Measurements from ENCODE around the gene PLTP.
A peak's percentile ranks its signal among the peaks of the same experiment; 100 is the strongest.

DNA sequence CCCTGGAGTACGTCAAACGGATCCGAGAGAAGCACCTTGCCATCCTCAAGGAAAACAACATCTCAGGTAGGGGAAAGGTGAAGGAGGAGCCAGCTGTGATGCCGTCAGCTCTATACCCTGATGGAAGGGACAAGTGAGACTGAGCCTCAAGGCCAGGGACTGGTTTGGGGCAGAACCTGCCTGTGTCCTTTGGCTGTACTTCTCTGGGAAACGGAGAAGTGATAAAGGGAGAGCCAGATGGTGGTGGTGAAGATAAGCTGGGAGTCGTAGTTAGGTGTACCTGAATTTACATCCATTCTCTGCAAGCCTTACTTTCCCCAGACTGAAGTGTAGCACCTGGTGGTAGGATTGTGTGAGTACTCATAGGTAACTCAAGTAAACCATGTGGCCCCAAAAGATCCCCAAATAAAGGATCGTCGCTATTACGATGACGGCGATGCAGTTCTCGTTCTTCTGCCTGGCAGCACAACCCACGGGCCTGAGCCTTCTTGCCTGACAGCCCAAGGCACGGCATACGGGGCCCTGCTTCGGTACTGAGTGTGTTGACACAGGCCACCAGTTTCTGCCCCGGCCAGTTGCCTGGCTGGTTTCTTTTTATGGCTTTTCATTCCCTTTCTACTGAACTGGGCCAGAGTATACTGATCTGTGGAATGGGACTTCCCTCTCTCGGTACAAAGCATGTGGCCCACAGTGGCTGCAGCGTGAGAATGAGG, 33.2 kb upstream of the PLTP start:
- TF ChIP-seq, protein P1, sequence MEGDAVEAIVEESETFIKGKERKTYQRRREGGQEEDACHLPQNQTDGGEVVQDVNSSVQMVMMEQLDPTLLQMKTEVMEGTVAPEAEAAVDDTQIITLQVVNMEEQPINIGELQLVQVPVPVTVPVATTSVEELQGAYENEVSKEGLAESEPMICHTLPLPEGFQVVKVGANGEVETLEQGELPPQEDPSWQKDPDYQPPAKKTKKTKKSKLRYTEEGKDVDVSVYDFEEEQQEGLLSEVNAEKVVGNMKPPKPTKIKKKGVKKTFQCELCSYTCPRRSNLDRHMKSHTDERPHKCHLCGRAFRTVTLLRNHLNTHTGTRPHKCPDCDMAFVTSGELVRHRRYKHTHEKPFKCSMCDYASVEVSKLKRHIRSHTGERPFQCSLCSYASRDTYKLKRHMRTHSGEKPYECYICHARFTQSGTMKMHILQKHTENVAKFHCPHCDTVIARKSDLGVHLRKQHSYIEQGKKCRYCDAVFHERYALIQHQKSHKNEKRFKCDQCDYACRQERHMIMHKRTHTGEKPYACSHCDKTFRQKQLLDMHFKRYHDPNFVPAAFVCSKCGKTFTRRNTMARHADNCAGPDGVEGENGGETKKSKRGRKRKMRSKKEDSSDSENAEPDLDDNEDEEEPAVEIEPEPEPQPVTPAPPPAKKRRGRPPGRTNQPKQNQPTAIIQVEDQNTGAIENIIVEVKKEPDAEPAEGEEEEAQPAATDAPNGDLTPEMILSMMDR (IDR thresholded peaks at IDR 0.05), result peak in 1 of 3 experiments; percentile 5
- TF ChIP-seq POLR2A (IDR thresholded peaks at IDR 0.05) (no peak), POLR2AphosphoS5 (IDR thresholded peaks at IDR 0.05; ENCODE audit: insufficient read depth in 1 of 2, low read depth in 1 of 2) (no peak)

All from vagina (tissue), 2 donors.